ENCODE results near the gene UBL4B.

Gene UBL4B

GRCh38 chr1:110112656-110113055 lies 413 bp downstream of the UBL4B start:
- Histone ChIP-seq H3K4me3 (ENCODE audit: low read depth, low read length) (no peak overlapping the region), H3K36me3 (ENCODE audit: control insufficient read depth in 2 of 2, insufficient read depth in 1 of 2, low read length in 2 of 2) (no peaks in the 10 kb centered on the region), H3K4me1 (ENCODE audit: control insufficient read depth, insufficient read depth, low read length) (no peaks in the 10 kb centered on the region), H3K27ac (ENCODE audit: extremely low read depth, low read depth, low read length) (no peak overlapping the region), H3K9me3 (ENCODE audit: control insufficient read depth, insufficient read depth, low read depth, low read length) (no peaks in the 10 kb centered on the region)
- no peak for TF ChIP-seq ZNF596 (tag by site-specific recombination; IDR thresholded peaks at IDR 0.05)
- TF ChIP-seq ZXDB (tag by site-specific recombination; IDR thresholded peaks at IDR 0.05), result no peak
- TF ChIP-seq ZEB2 (tag by site-specific recombination; IDR thresholded peaks at IDR 0.05), result no peak
- TF ChIP-seq ZNF600 (tag by site-specific recombination; IDR thresholded peaks at IDR 0.05), result no peak
- TF ChIP-seq ZNF280D (tag by site-specific recombination; IDR thresholded peaks at IDR 0.05), result no peak
- TF ChIP-seq ZNF645 (tag by site-specific recombination; IDR thresholded peaks at IDR 0.05), result no peak
- TF ChIP-seq ZNF394 (tag by site-specific recombination; IDR thresholded peaks at IDR 0.05; ENCODE audit: borderline replicate concordance), result peak; percentile 50; the same call in 1 of the 2 replicates
- ChIA-PET CTCF (interaction anchor here (0.6 to 6.6 kb wide), 3 partner anchors 8 to 61 kb away, joined by 3 to 63 read pairs (median 3); no protein-coding TSS in a partner anchor), POLR2A (interaction anchor here (1.4 kb wide), 1 partner anchor 9 kb away, joined by 3 read pairs; no protein-coding TSS in a partner anchor)

- no peak overlapping the region for H3K4me3 ChIP-seq (ENCODE audit: low read depth, low read length)
- ChIA-PET CTCF (interaction anchor here (1.6 to 6.6 kb wide), 3 partner anchors 25 to 62 kb away, joined by 4 to 63 read pairs (median 12); no protein-coding TSS in a partner anchor), POLR2A (interaction anchor here (1.4 kb wide), 1 partner anchor 10 kb away, joined by 3 read pairs; no protein-coding TSS in a partner anchor)
- no peaks in the 10 kb centered on the region for H3K4me1 ChIP-seq (ENCODE audit: control insufficient read depth, insufficient read depth, low read length)
- no peaks in the 10 kb centered on the region for H3K36me3 ChIP-seq (ENCODE audit: control insufficient read depth in 2 of 2, insufficient read depth in 1 of 2, low read length in 2 of 2)
- H3K27ac ChIP-seq (ENCODE audit: extremely low read depth, low read depth, low read length), result no peak overlapping the region
- TF ChIP-seq ZNF398 (tag by site-specific recombination; IDR thresholded peaks at IDR 0.05), result no peak
- TF ChIP-seq ZNF433 (tag by site-specific recombination; IDR thresholded peaks at IDR 0.05; ENCODE audit: low read depth), result no peak
- TF ChIP-seq RBAK (tag by site-specific recombination; IDR thresholded peaks at IDR 0.05), result no peak
- TF ChIP-seq ELK4 (IDR thresholded peaks at IDR 0.05; ENCODE audit: borderline replicate concordance, low read depth, low read length), result no peak
- no peak for TF ChIP-seq ZNF266 (tag by site-specific recombination; IDR thresholded peaks at IDR 0.05; ENCODE audit: low read depth)
- no peak for TF ChIP-seq ZBTB21 (tag by site-specific recombination; IDR thresholded peaks at IDR 0.05)
- no peak for TF ChIP-seq ZBTB7A (tag by site-specific recombination; IDR thresholded peaks at IDR 0.05; ENCODE audit: low read depth)
- no peaks in the 10 kb centered on the region for H3K9me3 ChIP-seq (ENCODE audit: control insufficient read depth, insufficient read depth, low read depth, low read length)
Measured at GRCh38 chr1:110113551-110113950, 1.3 kb downstream of the UBL4B start.

Measured in HEK293 (cell line).